Uterus (tissue), 2 donors: Measurements from ENCODE around the gene PDK1.

Experiments used
- POLR2A ChIP-seq, 2 donors: fragments of 450-650 bp; IDR thresholded peaks; one replicate each; pipeline ENCODE4 v1.6.1; 2016; ENCODE audit warnings: antibody characterized with exemption in 2 of 2, mild to moderate bottlenecking in 1 of 2, moderate library complexity in 1 of 2
- TF ChIP-seq, protein P1 (sequence below), 4 experiments: fragments of 200-600 bp in 2 of 4; fragments of 450-650 bp in 2 of 4; sonication (generic) in 2 of 4; IDR thresholded peaks; one replicate each; pipeline ENCODE4 v1.5.1; 2016 to 2019; ENCODE audit warnings: antibody characterized with exemption in 4 of 4, mild to moderate bottlenecking in 2 of 4, moderate library complexity in 1 of 4

DNA sequence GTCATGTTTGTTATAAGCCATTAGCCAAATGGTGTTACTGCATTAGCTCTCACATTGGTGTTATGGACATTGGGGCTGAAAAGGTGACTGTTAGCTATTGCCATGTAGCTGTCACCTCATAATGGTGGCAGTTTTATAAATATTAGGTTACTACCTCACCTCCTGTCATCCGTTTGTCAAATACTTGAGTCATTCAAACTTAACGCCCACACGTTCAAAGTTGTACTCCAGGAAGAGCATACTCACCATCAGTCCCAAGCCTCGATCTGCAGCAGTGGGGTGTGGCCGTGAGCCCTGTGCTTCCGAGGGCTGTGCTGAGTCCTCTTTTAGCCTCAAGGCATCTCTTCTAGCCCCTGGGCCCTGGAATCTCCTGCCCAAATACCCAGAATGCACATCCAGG lies 87.3 kb downstream of the PDK1 start:
- TF ChIP-seq, protein P1, sequence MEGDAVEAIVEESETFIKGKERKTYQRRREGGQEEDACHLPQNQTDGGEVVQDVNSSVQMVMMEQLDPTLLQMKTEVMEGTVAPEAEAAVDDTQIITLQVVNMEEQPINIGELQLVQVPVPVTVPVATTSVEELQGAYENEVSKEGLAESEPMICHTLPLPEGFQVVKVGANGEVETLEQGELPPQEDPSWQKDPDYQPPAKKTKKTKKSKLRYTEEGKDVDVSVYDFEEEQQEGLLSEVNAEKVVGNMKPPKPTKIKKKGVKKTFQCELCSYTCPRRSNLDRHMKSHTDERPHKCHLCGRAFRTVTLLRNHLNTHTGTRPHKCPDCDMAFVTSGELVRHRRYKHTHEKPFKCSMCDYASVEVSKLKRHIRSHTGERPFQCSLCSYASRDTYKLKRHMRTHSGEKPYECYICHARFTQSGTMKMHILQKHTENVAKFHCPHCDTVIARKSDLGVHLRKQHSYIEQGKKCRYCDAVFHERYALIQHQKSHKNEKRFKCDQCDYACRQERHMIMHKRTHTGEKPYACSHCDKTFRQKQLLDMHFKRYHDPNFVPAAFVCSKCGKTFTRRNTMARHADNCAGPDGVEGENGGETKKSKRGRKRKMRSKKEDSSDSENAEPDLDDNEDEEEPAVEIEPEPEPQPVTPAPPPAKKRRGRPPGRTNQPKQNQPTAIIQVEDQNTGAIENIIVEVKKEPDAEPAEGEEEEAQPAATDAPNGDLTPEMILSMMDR (IDR thresholded peaks at IDR 0.05): no peak
- no peak for TF ChIP-seq POLR2A (IDR thresholded peaks at IDR 0.05)
